ENCODE measurements around the gene RALA. TPM values are rescaled to one million over a fixed set of nuclear protein-coding genes. Genes with fewer than 3 reads are reported as not detected.

RALA gene
- total RNA-seq, 2 experiments from 2014 or later = 32.5 to 32.8 TPM

GRCh38 chr7:39633563-39634477 lies 10.4 kb downstream of the RALA start:
- ChIA-PET CTCF (interaction anchor here (1.3 kb wide), 1 partner anchor 18 kb away, joined by 3 read pairs; no protein-coding TSS in a partner anchor), POLR2A (no interaction called here)
- Mint-ChIP-seq H3K27ac (peak overlapping the region; percentile 90), H3K27me3 (no peaks in the 10 kb centered on the region), H3K4me1 (ENCODE audit: low read depth) (peaks cover 81% of the 10 kb centered on the region), H3K4me3 (peak overlapping the region; percentile 0), H3K36me3 (ENCODE audit: low read depth) (peaks cover 68% of the 10 kb centered on the region), H3K9me3 (peaks cover 6% of the 10 kb centered on the region)
- TF ChIP-seq, protein P1, sequence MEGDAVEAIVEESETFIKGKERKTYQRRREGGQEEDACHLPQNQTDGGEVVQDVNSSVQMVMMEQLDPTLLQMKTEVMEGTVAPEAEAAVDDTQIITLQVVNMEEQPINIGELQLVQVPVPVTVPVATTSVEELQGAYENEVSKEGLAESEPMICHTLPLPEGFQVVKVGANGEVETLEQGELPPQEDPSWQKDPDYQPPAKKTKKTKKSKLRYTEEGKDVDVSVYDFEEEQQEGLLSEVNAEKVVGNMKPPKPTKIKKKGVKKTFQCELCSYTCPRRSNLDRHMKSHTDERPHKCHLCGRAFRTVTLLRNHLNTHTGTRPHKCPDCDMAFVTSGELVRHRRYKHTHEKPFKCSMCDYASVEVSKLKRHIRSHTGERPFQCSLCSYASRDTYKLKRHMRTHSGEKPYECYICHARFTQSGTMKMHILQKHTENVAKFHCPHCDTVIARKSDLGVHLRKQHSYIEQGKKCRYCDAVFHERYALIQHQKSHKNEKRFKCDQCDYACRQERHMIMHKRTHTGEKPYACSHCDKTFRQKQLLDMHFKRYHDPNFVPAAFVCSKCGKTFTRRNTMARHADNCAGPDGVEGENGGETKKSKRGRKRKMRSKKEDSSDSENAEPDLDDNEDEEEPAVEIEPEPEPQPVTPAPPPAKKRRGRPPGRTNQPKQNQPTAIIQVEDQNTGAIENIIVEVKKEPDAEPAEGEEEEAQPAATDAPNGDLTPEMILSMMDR (IDR thresholded peaks at IDR 0.05) = no peak
- intact Hi-C loops (cut with micrococcal nuclease) = loop anchor here (10.0 kb wide), 1 partner anchor 101 kb away; no protein-coding TSS in a partner anchor
- DNase-seq (peak; percentile 45), ATAC-seq (peak; percentile 65)

DNA sequence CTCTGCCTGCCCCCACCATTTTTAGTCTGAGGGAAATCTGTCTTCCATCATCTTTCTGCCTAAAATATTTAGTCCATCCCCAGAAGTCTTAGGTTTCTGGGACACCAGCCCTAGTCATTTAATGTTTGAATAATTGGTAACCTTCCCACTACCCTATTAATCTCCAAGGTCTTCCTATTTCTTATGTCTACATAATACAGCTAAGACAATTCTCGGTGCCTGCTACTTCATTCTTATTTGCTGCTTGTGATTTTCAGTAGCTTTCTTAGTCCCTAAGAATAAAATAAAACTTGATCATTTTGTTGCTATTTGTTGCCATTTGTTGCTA lies 11.1 kb downstream of the RALA start:
- ChIA-PET POLR2A (no interaction called here), CTCF (interaction anchor here (1.3 kb wide), 1 partner anchor 19 kb away, joined by 3 read pairs; no protein-coding TSS in a partner anchor)
- intact Hi-C loops (cut with micrococcal nuclease) = loop anchor here (10.0 kb wide), 1 partner anchor 100 kb away; no protein-coding TSS in a partner anchor
- no peak for ATAC-seq
- Mint-ChIP-seq H3K9me3 (peaks cover 6% of the 10 kb centered on the region), H3K27me3 (no peaks in the 10 kb centered on the region), H3K4me3 (peak overlapping the region; percentile 0), H3K36me3 (ENCODE audit: low read depth) (peaks cover 72% of the 10 kb centered on the region), H3K4me1 (ENCODE audit: low read depth) (peaks cover 85% of the 10 kb centered on the region), H3K27ac (peak overlapping the region; percentile 90)
- TF ChIP-seq, protein P1 (IDR thresholded peaks at IDR 0.05) = no peak
- DNase-seq = no peak

GRCh38 chr7:39637400-39637799 lies 14.0 kb downstream of the RALA start:
- intact Hi-C loops (cut with micrococcal nuclease) = loop anchor here (10.0 kb wide), 1 partner anchor 97 kb away; no protein-coding TSS in a partner anchor
- ATAC-seq = no peak
- H3K4me1 Mint-ChIP-seq (ENCODE audit: low read depth) = peaks cover 89% of the 10 kb centered on the region
- peaks cover 55% of the 10 kb centered on the region for H3K36me3 Mint-ChIP-seq (ENCODE audit: low read depth)
- CTCF ChIA-PET = interaction anchor here (1.0 to 1.4 kb wide), 3 partner anchors 57 to 108 kb away, joined by 3 to 5 read pairs (median 3); no protein-coding TSS in a partner anchor
- POLR2A ChIA-PET = interaction anchor here (0.6 to 1.2 kb wide), 2 partner anchors 15 to 268 kb away, joined by 3 read pairs; no protein-coding TSS in a partner anchor
- H3K9me3 Mint-ChIP-seq = peaks cover 2% of the 10 kb centered on the region
- no peak overlapping the region for H3K4me3 Mint-ChIP-seq
- no peaks in the 10 kb centered on the region for H3K27me3 Mint-ChIP-seq
- TF ChIP-seq, protein P1 (IDR thresholded peaks at IDR 0.05) = no peak
- no peak for DNase-seq
- H3K27ac Mint-ChIP-seq = peak overlapping the region; percentile 45

DNA sequence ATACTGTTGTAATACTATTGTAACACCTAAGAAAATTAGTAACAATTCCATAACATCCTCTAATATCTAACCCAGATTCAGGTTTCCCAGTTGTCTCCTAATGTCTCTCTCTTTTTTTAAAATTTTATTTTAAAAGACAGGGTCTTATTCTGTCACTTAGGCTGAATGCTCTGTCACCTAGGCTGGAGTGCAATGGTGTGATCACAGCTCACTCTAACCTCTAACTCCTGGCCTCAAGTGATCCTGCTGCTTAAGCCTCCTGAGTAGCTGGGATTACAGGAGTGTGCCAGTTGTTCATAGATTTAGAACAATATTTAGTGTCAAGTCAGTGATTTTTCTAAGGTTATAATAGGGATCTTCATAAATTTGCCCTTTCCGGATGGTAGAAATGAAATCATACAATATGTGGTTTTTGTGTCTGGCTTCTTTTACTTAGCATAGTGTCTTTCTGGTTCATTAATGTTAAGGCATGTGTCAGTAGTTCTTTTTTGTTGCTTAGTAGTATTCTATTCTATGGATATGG lies 14.7 kb downstream of the RALA start:
- ATAC-seq = no peak
- CTCF ChIA-PET = interaction anchor here (1.0 to 1.4 kb wide), 3 partner anchors 57 to 108 kb away, joined by 3 to 5 read pairs (median 3); no protein-coding TSS in a partner anchor
- H3K4me1 Mint-ChIP-seq (ENCODE audit: low read depth) = peaks cover 84% of the 10 kb centered on the region

More for the DNA sequence above, 14.7 kb downstream of the RALA start:
- POLR2A ChIA-PET = no interaction called here
- Mint-ChIP-seq H3K4me3 (no peak overlapping the region), H3K9me3 (peaks cover 2% of the 10 kb centered on the region), H3K27ac (no peak overlapping the region), H3K36me3 (ENCODE audit: low read depth) (peaks cover 52% of the 10 kb centered on the region), H3K27me3 (no peaks in the 10 kb centered on the region)
- TF ChIP-seq, protein P1 (IDR thresholded peaks at IDR 0.05) = no peak
- no peak for DNase-seq
- intact Hi-C loops (cut with micrococcal nuclease) = loop anchor here (10.0 kb wide), 1 partner anchor 97 kb away; no protein-coding TSS in a partner anchor

All from activated CD8-positive, alpha-beta T cell treated with anti-CD3 and anti-CD28 coated beads for 36 hours (primary cell).